ENCODE results near the gene KLF1. TPM values are rescaled to one million over a fixed set of nuclear protein-coding genes. Genes with fewer than 3 reads are reported as not detected.
"Not testable (repeated sequence)": the region's sequence is repeated elsewhere in the genome, so short reads cannot be mapped to it uniquely, and the experiment has no call there.

KLF1 gene
- total RNA-seq, 1 experiment from 2014 or later: 0.22 TPM

GRCh38 chr19:12891553-12892021, 4.6 kb upstream of the KLF1 start:
- Histone ChIP-seq H3F3A (ENCODE audit: insufficient read depth, low read depth) (no peaks in the 10 kb centered on the region), H3K79me2 (ENCODE audit: low read depth) (peaks cover 18% of the 10 kb centered on the region), H3K9me3 (ENCODE audit: insufficient read depth, low read depth) (no peaks in the 10 kb centered on the region), H2AFZ (peak overlapping the region; percentile 81), H3K4me3 (peak overlapping the region; percentile 85), H4K20me1 (ENCODE audit: insufficient read depth) (no peaks in the 10 kb centered on the region), H3K27me3 (ENCODE audit: insufficient read depth, low read depth) (no peaks in the 10 kb centered on the region), H3K9me2 (ENCODE audit: insufficient read depth) (no peaks in the 10 kb centered on the region), H3K36me3 (ENCODE audit: low read depth) (no peaks in the 10 kb centered on the region), H3K4me2 (peak overlapping the region; percentile 97), H3K27ac (no peak overlapping the region), H3K4me1 (replicated peaks; ENCODE audit: insufficient read depth) (peaks cover 8% of the 10 kb centered on the region)
- intact Hi-C loops (cut with micrococcal nuclease; ENCODE audit: unreplicated experiment): loop anchor here (2.0 kb wide), 2 partner anchors 27 to 47 kb away; partner anchors contain the start of genes CALR and SYCE2
- CTCF ChIA-PET: interaction anchor here (0.9 to 1.1 kb wide), 2 partner anchors 44 to 125 kb away, joined by 3 to 5 read pairs; no protein-coding TSS in a partner anchor
- TSS peak; percentile 33 for BruUV-seq (replicated peaks)
- DNase-seq: no peak
- POLR2A ChIA-PET (ENCODE audit: unreplicated experiment): interaction anchor here (0.6 to 1.0 kb wide), 3 partner anchors 29 to 256 kb away, joined by 3 to 15 read pairs (median 11); partner anchors contain the start of gene FARSA
- no peak for TF ChIP-seq CTCF (conservative IDR thresholded peaks at IDR 0.05)
- no peak for TF ChIP-seq EZH2 (IDR thresholded peaks at IDR 0.05; ENCODE audit: low read depth)

- no TSS peak for BruUV-seq (replicated peaks)
- Histone ChIP-seq H4K20me1 (ENCODE audit: insufficient read depth) (no peaks in the 10 kb centered on the region), H3K9me3 (ENCODE audit: insufficient read depth, low read depth) (no peaks in the 10 kb centered on the region), H3F3A (ENCODE audit: insufficient read depth, low read depth) (no peaks in the 10 kb centered on the region), H3K4me1 (replicated peaks; ENCODE audit: insufficient read depth) (peaks cover 8% of the 10 kb centered on the region), H3K9me2 (ENCODE audit: insufficient read depth) (no peaks in the 10 kb centered on the region), H3K79me2 (ENCODE audit: low read depth) (peaks cover 18% of the 10 kb centered on the region), H3K36me3 (ENCODE audit: low read depth) (no peaks in the 10 kb centered on the region), H3K27ac (no peak within 1 kb of the TSS), H2AFZ (peak within 1 kb of the TSS; percentile 81), H3K4me2 (peak within 1 kb of the TSS; percentile 97), H3K4me3 (peak within 1 kb of the TSS; percentile 85), H3K27me3 (ENCODE audit: insufficient read depth, low read depth) (no peaks in the 10 kb centered on the region)
- POLR2A ChIA-PET (ENCODE audit: unreplicated experiment): interaction anchor here (0.6 to 1.0 kb wide), 13 partner anchors 9 to 966 kb away, joined by 3 to 15 read pairs (median 5); partner anchors contain the start of genes CALR, DNASE2, FARSA and ZNF700
- intact Hi-C loops (cut with micrococcal nuclease; ENCODE audit: unreplicated experiment): loop anchor here (2.0 kb wide), 2 partner anchors 28 to 48 kb away; partner anchors contain the start of genes CALR and SYCE2
- TF ChIP-seq EZH2 (IDR thresholded peaks at IDR 0.05; ENCODE audit: low read depth) (no peak), CTCF (conservative IDR thresholded peaks at IDR 0.05) (no peak)
- peak; percentile 96 to 99 for DNase-seq
- CTCF ChIA-PET: interaction anchor here (0.7 to 1.1 kb wide), 3 partner anchors 43 to 125 kb away, joined by 3 to 5 read pairs (median 4); no protein-coding TSS in a partner anchor
These were observed 4.0 kb upstream of the KLF1 start, which contains the start of gene GCDH for GRCh38 chr19:12890787-12891552. Gene GCDH, plus strand, starts transcription at chr19:12891160. Its CDS starts 145 bp downstream, at chr19:12891305.

- H3K27me3 ChIP-seq (ENCODE audit: insufficient read depth, low read depth); BruUV-seq (replicated peaks); H4K20me1 ChIP-seq (ENCODE audit: insufficient read depth); DNase-seq; H3K9me2 ChIP-seq (ENCODE audit: insufficient read depth); H3K9me3 ChIP-seq (ENCODE audit: insufficient read depth, low read depth); H3K36me3 ChIP-seq (ENCODE audit: low read depth); H3K4me1 ChIP-seq (replicated peaks; ENCODE audit: insufficient read depth); H3K27ac ChIP-seq; H3F3A ChIP-seq (ENCODE audit: insufficient read depth, low read depth): not testable (repeated sequence)
- Histone ChIP-seq H3K4me2 (peak overlapping the region; percentile 77), H2AFZ (peak overlapping the region; percentile 49; the same call in 1 of the 2 replicates), H3K79me2 (ENCODE audit: low read depth) (peaks cover 18% of the 10 kb centered on the region), H3K4me3 (peak overlapping the region; percentile 85; the same call in 1 of the 2 replicates)
- intact Hi-C loops (cut with micrococcal nuclease; ENCODE audit: unreplicated experiment): loop anchor here (2.0 kb wide), 2 partner anchors 28 to 48 kb away; partner anchors contain the start of genes CALR and SYCE2
- ChIA-PET CTCF (interaction anchor here (0.7 to 1.1 kb wide), 2 partner anchors 43 to 75 kb away, joined by 3 to 4 read pairs; no protein-coding TSS in a partner anchor), POLR2A (ENCODE audit: unreplicated experiment) (interaction anchor here (0.5 to 1.0 kb wide), 9 partner anchors 9 to 965 kb away, joined by 3 to 15 read pairs (median 5); partner anchors contain the start of genes CALR, DNASE2 and ZNF700)
These were observed 3.3 kb upstream of the KLF1 start for GRCh38 chr19:12890299-12890786.

All from PC-9 (cell line).